AG09319 (cell line): ENCODE results near the gene ABCC1.
"Not testable (repeated sequence)": the region's sequence is repeated elsewhere in the genome, so short reads cannot be mapped to it uniquely, and the experiment has no call there.

Experiments
- DNase-seq: peaks from one replicate; pipeline ENCODE4 v3.0.0-alpha.2; 2010; ENCODE audit warnings: low read depth; ENCODE audit errors: extremely low read depth
- TF ChIP-seq, protein P1 (sequence below): IDR thresholded peaks from 2 replicates; pipeline ENCODE4 v1.5.1; 2011; ENCODE audit warnings: low read depth, mild to moderate bottlenecking, inconsistent platforms, low read length, moderate library complexity

Gene ABCC1

DNA sequence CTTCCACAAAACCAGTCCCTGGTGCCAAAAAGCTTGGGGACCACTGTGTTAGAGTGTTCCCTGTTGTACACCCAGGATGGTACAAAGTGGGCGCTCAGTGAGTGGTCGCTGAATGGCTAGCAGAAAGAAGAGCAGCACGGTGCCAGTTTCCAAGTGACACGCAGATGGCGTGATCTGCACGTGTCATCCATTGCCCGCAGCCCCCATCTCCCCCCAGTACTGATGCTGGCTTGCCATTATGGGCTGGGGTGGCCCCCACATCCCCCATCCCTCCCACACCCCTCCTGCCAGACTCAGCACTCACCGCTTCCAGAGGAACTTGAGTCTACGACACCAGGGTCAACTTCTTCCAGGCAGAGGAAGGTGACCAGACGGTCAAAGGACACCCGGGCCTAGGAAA is 237.4 kb downstream of the ABCC1 start:
- TF ChIP-seq, protein P1, sequence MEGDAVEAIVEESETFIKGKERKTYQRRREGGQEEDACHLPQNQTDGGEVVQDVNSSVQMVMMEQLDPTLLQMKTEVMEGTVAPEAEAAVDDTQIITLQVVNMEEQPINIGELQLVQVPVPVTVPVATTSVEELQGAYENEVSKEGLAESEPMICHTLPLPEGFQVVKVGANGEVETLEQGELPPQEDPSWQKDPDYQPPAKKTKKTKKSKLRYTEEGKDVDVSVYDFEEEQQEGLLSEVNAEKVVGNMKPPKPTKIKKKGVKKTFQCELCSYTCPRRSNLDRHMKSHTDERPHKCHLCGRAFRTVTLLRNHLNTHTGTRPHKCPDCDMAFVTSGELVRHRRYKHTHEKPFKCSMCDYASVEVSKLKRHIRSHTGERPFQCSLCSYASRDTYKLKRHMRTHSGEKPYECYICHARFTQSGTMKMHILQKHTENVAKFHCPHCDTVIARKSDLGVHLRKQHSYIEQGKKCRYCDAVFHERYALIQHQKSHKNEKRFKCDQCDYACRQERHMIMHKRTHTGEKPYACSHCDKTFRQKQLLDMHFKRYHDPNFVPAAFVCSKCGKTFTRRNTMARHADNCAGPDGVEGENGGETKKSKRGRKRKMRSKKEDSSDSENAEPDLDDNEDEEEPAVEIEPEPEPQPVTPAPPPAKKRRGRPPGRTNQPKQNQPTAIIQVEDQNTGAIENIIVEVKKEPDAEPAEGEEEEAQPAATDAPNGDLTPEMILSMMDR: no peak

DNA sequence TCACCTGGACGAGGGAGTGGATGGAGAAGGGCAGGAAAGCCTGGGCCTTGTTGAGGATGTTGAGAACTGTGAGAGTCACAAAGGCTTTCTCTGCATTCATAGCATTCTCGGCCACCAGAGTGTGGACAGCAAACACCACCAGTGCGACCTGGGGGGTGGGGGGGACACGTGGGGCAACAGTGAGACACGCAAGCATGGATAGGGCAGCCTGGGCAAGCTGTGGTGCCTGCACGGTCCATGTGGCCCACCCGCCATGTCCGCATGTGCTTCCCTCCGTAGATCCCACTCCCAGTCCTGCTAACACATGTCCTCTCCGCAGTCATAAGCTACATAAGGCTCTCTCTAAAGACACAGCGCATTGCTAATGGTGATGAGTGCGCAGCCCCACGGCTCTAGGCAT is 239.4 kb downstream of the ABCC1 start:
- no peak for DNase-seq
- TF ChIP-seq, protein P1: no peak

More for the DNA sequence above, 237.4 kb downstream of the ABCC1 start:
- DNase-seq: no peak

DNA sequence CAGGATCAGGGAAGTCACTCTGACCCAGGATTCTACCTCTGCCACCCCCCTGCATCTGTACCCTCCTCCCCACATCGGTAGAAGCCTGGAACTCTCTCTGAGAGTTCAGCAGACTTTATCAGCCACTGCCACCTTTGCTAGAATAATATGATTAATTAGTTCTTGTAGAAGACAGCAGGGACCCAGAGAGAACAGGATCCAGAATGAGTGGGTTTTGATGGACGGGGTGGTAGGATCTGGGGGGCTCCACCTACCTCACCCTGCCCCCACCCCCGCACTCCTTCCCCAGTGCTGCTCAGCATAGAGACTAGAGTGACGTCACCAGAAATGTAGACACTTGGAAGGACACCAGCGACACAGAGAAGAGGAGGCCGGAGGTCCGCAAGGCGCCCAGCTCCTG is 240.4 kb downstream of the ABCC1 start:
- TF ChIP-seq, protein P1: no peak
- DNase-seq: no peak

DNA sequence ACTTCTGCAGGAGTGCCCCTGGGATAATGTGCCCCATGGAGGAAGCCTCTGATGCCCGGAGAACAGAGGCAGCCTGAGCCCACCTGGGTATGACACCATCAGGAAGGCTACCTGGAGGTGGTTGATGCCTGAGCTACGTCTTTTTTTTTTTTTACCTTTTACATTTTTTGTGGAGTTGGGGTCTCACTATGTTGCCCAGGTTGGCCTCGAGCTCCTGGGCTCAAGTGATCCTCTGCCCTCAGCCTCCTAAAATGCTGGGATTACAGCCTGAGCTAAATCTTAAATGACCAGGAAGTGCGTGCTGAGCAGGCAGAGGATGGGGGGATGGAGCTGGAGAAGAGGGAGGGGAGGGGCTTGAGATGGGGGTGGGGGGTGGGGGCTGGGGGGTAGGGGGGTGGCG is 241.1 kb downstream of the ABCC1 start:
- no peak for DNase-seq
- TF ChIP-seq, protein P1: no peak

DNA sequence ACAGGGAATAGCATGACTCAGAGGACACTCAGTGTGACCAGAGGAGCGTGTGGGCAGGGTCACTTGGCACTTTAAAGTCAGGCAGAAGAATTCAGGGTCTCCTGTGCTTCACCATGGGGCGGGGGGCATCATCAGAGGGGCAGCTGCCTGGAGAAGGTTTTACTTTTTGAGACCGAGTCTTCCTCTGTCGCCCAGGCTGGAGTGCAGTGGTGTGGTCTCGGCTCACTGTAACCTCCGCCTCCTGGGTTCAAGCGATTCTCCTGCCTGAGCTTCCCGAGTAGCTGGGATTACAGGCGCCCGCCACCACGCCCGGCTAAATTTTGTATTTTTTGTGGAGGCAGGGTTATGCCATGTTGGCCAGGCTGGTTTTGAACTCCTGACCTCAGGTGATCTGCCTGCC is 241.6 kb downstream of the ABCC1 start:
- not testable (repeated sequence) for DNase-seq

DNA sequence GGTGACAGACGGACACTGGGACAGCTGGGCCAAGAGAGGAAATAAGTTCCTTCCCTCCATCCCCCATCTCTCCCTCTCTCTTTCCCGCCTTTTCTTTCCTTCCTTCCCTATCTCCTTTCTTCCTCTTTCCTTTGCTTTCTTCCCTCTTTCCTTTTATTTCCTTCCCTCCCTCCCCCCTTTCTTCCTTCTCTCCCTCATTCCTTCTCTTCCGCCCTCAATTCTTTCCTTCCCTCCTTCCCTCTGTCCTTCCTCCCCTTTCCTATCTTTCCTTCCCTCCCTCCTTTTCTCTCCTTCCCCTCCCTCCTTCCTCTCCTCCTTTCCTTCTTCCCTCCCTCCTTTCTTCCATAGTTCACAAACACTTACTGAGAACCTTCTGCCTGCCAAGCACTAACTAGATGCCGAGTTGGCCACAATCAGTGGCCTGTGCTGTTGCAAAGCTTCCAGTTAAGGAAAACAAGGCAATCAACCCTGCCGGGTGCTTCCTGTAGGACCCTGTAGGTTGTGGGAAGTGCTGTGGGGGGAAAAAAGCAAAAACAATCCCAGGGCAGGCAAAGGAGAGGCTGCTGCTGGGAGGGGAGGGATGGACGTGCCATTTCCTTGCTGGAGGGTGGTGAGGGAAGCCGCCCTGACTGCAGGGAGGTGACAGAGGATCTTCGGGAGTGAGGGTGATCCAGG is 242.2 kb downstream of the ABCC1 start:
- TF ChIP-seq, protein P1: no peak
- DNase-seq: no peak
